H1 (cell line): ENCODE measurements around the gene RNF224. TPM values are rescaled to one million over a fixed set of nuclear protein-coding genes. Genes with fewer than 3 reads are reported as not detected.

Experiments used
- CTCF ChIA-PET: fragments of 300-600 bp; sonication (Branson Sonifier 250); formaldehyde crosslinking; loops from one replicate; lab custom pipeline; 2021; ENCODE audit not compliant: partially characterized antibody; lab: Charles Lee
- POLR2A ChIA-PET: fragments of 300-600 bp; sonication (Branson Sonifier 250); formaldehyde crosslinking; loops from one replicate; lab custom pipeline; 2021; ENCODE audit warnings: inconsistent platforms; ENCODE audit not compliant: partially characterized antibody; lab: Charles Lee
- DNase-seq, 2 experiments: peaks; one replicate each; pipeline versions ENCODE4 v3.0.0 to v3.0.0-alpha.2; 2010 to 2022; ENCODE audit warnings: low spot score in 2 of 2, low read depth in 1 of 2, mixed read lengths in 1 of 2
- FAIRE-seq: peaks from 2 replicates; lab custom pipeline; 2011; peaks lifted over from hg19 to GRCh38; lab: Jason Lieb, UNC
- H2AFZ ChIP-seq: 2 replicates; pipeline ENCODE4 v1.8.1; 2012; ENCODE audit warnings: low read length, inconsistent platforms
- H2AK5ac ChIP-seq: 2 replicates; pipeline ENCODE4 v1.6.1; 2013; ENCODE audit warnings: low read depth, low read length
- H2BK120ac ChIP-seq: replicated peaks from 2 replicates; pipeline ENCODE3; 2013; ENCODE audit warnings: low read depth, low read length, inconsistent platforms
- H2BK12ac ChIP-seq: 2 replicates; pipeline ENCODE4 v1.6.1; 2013; ENCODE audit warnings: low read depth, low read length
- H2BK15ac ChIP-seq: 2 replicates; pipeline ENCODE4 v1.6.1; 2013; ENCODE audit warnings: low read length
- H2BK20ac ChIP-seq: 2 replicates; pipeline ENCODE4 v1.6.1; 2013; ENCODE audit warnings: low read length
- H2BK5ac ChIP-seq: 2 replicates; pipeline ENCODE4 v1.6.1; 2013; ENCODE audit warnings: low read depth, low read length
- H3K14ac ChIP-seq: 2 replicates; pipeline ENCODE4 v1.6.1; 2013; ENCODE audit warnings: inconsistent platforms; ENCODE audit not compliant: insufficient read length
- H3K18ac ChIP-seq: 2 replicates; pipeline ENCODE4 v1.6.1; 2013; ENCODE audit warnings: low read length; ENCODE audit errors: extremely low read depth
- H3K23ac ChIP-seq: 2 replicates; pipeline ENCODE4 v1.6.1; 2013; ENCODE audit warnings: inconsistent platforms; ENCODE audit not compliant: insufficient read length
- H3K23me2 ChIP-seq: 2 replicates; pipeline ENCODE4 v1.6.1; 2013; ENCODE audit warnings: low read depth, low read length
- H3K27ac ChIP-seq: 2 replicates; pipeline ENCODE4 v1.6.1; 2011; ENCODE audit warnings: low read depth, low read length, inconsistent platforms
- H3K27me3 ChIP-seq, 4 experiments: replicated peaks in 1 of 4; 1 replicate in 1 of 4; 2 replicates in 3 of 4; pipeline versions ENCODE4 v1.6.1 to v1.8.1; 2011 to 2013; ENCODE audit warnings: low read length in 3 of 4, mild to moderate bottlenecking in 3 of 4, inconsistent platforms in 2 of 4, mixed read lengths in 2 of 4, moderate library complexity in 1 of 4; ENCODE audit not compliant: control insufficient read depth in 3 of 4, insufficient read depth in 3 of 4; ENCODE audit errors: extremely low read depth in 1 of 4
- H3K36me3 ChIP-seq, 4 experiments: 2 replicates each; pipeline versions ENCODE4 v1.6.1 to v1.8.1; 2011 to 2013; ENCODE audit warnings: mild to moderate bottlenecking in 4 of 4, low read length in 3 of 4, moderate library complexity in 2 of 4, control low read depth in 1 of 4, inconsistent platforms in 1 of 4; ENCODE audit not compliant: insufficient read depth in 4 of 4, control insufficient read depth in 2 of 4
- H3K4ac ChIP-seq: replicated peaks from 2 replicates; pipeline ENCODE3; 2013; ENCODE audit warnings: low read length, low read depth, mixed read lengths, inconsistent platforms; ENCODE audit not compliant: insufficient read length
- H3K4me1 ChIP-seq, 4 experiments: replicated peaks in 1 of 4; 1 replicate in 1 of 4; 2 replicates in 3 of 4; pipeline versions ENCODE4 v1.6.1 to v1.8.1; 2011 to 2013; ENCODE audit warnings: low read length in 3 of 4, inconsistent platforms in 2 of 4, mixed read lengths in 1 of 4; ENCODE audit not compliant: insufficient read depth in 4 of 4, control insufficient read depth in 3 of 4
- H3K4me2 ChIP-seq, 2 experiments: 2 replicates each; pipeline versions ENCODE4 v1.6.1 to v1.8.1; 2011 to 2013; ENCODE audit warnings: low read depth in 2 of 2, low read length in 2 of 2, control low read depth in 1 of 2, inconsistent platforms in 1 of 2, mild to moderate bottlenecking in 1 of 2; ENCODE audit not compliant: insufficient read depth in 1 of 2
- H3K4me3 ChIP-seq, 4 experiments: fragments of 200-600, 300-600 bp in 1 of 4; sonication (generic), shearing (Covaris generic), sonication (Bioruptor Twin) in 1 of 4; 2 replicates each; pipeline versions ENCODE4 v1.5.1 to v1.8.1; 2011 to 2016; ENCODE audit warnings: low read length in 4 of 4, low read depth in 3 of 4, control low read depth in 2 of 4, inconsistent platforms in 2 of 4, mild to moderate bottlenecking in 2 of 4, mixed read lengths in 1 of 4, moderate library complexity in 1 of 4; ENCODE audit not compliant: insufficient read depth in 2 of 4; ENCODE audit errors: extremely low read depth in 1 of 4
- H3K56ac ChIP-seq: replicated peaks from 2 replicates; pipeline ENCODE3; 2013; ENCODE audit warnings: low read depth, mild to moderate bottlenecking, mixed read lengths, low read length, inconsistent platforms; ENCODE audit not compliant: insufficient read length
- H3K79me1 ChIP-seq: 2 replicates; pipeline ENCODE4 v1.6.1; 2013; ENCODE audit warnings: low read depth, low read length, control low read depth
- H3K79me2 ChIP-seq, 2 experiments: 2 replicates each; pipeline versions ENCODE4 v1.6.1 to v1.8.1; 2012 to 2013; ENCODE audit warnings: low read length in 2 of 2, mild to moderate bottlenecking in 2 of 2, inconsistent platforms in 1 of 2; ENCODE audit not compliant: insufficient read depth in 2 of 2, control insufficient read depth in 1 of 2
- H3K9ac ChIP-seq, 4 experiments: replicated peaks in 1 of 4; 1 replicate in 1 of 4; 2 replicates in 3 of 4; pipeline versions ENCODE4 v1.6.1 to v1.8.1; 2011 to 2013; ENCODE audit warnings: low read depth in 3 of 4, low read length in 3 of 4, control low read depth in 2 of 4, mild to moderate bottlenecking in 2 of 4, moderate library complexity in 2 of 4, inconsistent platforms in 1 of 4; ENCODE audit errors: extremely low read depth in 1 of 4
- H3K9me3 ChIP-seq, 2 experiments: 2 replicates each; pipeline versions ENCODE4 v1.6.1 to v1.8.1; 2012 to 2013; ENCODE audit warnings: mild to moderate bottlenecking in 2 of 2, moderate library complexity in 2 of 2, control low read depth in 1 of 2, inconsistent platforms in 1 of 2, low read depth in 1 of 2, low read length in 1 of 2, mixed read lengths in 1 of 2; ENCODE audit not compliant: insufficient read depth in 2 of 2
- H4K20me1 ChIP-seq, 2 experiments: replicated peaks in 1 of 2; 2 replicates each; pipeline versions ENCODE3 to v1.8.1; 2011 to 2013; ENCODE audit warnings: inconsistent platforms in 2 of 2, low read length in 2 of 2, mild to moderate bottlenecking in 1 of 2; ENCODE audit not compliant: insufficient read depth in 2 of 2, control insufficient read depth in 1 of 2
- H4K5ac ChIP-seq: 2 replicates; pipeline ENCODE4 v1.6.1; 2013; ENCODE audit warnings: low read length, low read depth, mixed read lengths, inconsistent platforms; ENCODE audit not compliant: insufficient read length
- H4K8ac ChIP-seq: 2 replicates; pipeline ENCODE4 v1.8.0; 2013; ENCODE audit warnings: mild to moderate bottlenecking, moderate library complexity, low read length, inconsistent platforms; ENCODE audit not compliant: insufficient read depth; ENCODE audit errors: extremely low read depth
- H4K91ac ChIP-seq: replicated peaks from 2 replicates; pipeline ENCODE3; 2013; ENCODE audit warnings: low read length, mixed read lengths, inconsistent platforms; ENCODE audit not compliant: insufficient read length
- WGBS, 2 experiments: shearing (Covaris generic) in 1 of 2; methylation state at CpG; one replicate each; pipeline versions ENCODE4 v1.1.6 to v1.1.7; 2013 to 2015; ENCODE audit warnings: low lambda C conversion rate in 2 of 2, mixed read lengths in 2 of 2, inconsistent platforms in 1 of 2, low coverage in 1 of 2, missing lambda C conversion rate in 1 of 2; ENCODE audit not compliant: insufficient replicate concordance in 2 of 2, insufficient coverage in 1 of 2, insufficient read length in 1 of 2; ENCODE audit errors: extremely low coverage in 1 of 2, missing lambda C conversion rate in 1 of 2; 5-methylcytosine and 5-hydroxymethylcytosine counted together
- polyA plus RNA-seq, 7 experiments: library from polyadenylated mRNA; depleted of rRNA in 3 of 7; stranded (reverse) in 5 of 7; unstranded in 2 of 7; fragments of >200 nt in 5 of 7; fragments of 200-250 nt in 2 of 7; gene quantifications; 1 replicate in 5 of 7; 2 replicates in 1 of 7; 4 replicates in 1 of 7; pipeline versions ENCODE4 v1.2.1 to v1.2.3, GENCODE V29; 2011 to 2013; ENCODE audit warnings: missing spikeins in 2 of 7, mixed read lengths in 2 of 7
- total RNA-seq: library from RNA; stranded (reverse); fragmentation: NEBNext Ultra II Directional; extraction: Animal tissue kit (Norgen Biotek cat#: 25700); gene quantifications from 2 replicates; pipeline ENCODE4 v1.2.1, GENCODE V29; 2021

The RNF224 gene
- total and polyA plus RNA-seq, 2 of the 8 experiments (the other 6 are each of a cell fraction or from before 2014, with no cell fraction given), result 0.24 TPM; not detected in 1

- H3K36me3 ChIP-seq, result peaks cover 6 to 18% (median 15%) of the 10 kb centered on the region in 4 experiments; a peak in 7 of 8 replicates
- H3K4me3 ChIP-seq, result no peak overlapping the region
- no peak overlapping the region for H3K56ac ChIP-seq
- H3K9ac ChIP-seq, result no peak overlapping the region; a peak in 1 of 7 replicates
- no peak overlapping the region for H2BK5ac ChIP-seq
- H3K27me3 ChIP-seq, result no peaks in the 10 kb centered on the region; a peak in 1 of 7 replicates
- H4K5ac ChIP-seq, result no peak overlapping the region
- H3K23me2 ChIP-seq, result peaks cover 5% of the 10 kb centered on the region; the same call in 1 of the 2 replicates
- 80% methylated on average over 15 of the region's 15 CpGs; no CpG with 5 or more reads in 1 of the 2 experiments for WGBS, 2 experiments
- H3K23ac ChIP-seq, result no peak overlapping the region
- H3K4ac ChIP-seq, result no peak overlapping the region
- H2AFZ ChIP-seq, result no peak overlapping the region
- peaks cover 0 to 20% (median 11%) of the 10 kb centered on the region in 4 experiments; a peak in 5 of 7 replicates for H3K4me1 ChIP-seq
- H2BK12ac ChIP-seq, result no peak overlapping the region
- H4K20me1 ChIP-seq, result peaks cover 17 to 18% of the 10 kb centered on the region in 2 experiments
- no peak overlapping the region for H2BK15ac ChIP-seq
- no peak overlapping the region for H2AK5ac ChIP-seq
- no peak overlapping the region for H4K8ac ChIP-seq
- POLR2A ChIA-PET, result interaction anchor here (0.8 to 69.9 kb wide), 8 partner anchors 9 to 383 kb away, joined by 3 to 1462 read pairs (median 5); partner anchors contain the start of genes CYSRT1, NDOR1, NELFB and NPDC1
- no peak overlapping the region for H3K27ac ChIP-seq
- H3K79me1 ChIP-seq, result peaks cover 5% of the 10 kb centered on the region
- H3K18ac ChIP-seq, result no peak overlapping the region
- peak in 1 of 2 experiments; percentile 50 for DNase-seq
- H3K4me2 ChIP-seq, result peak overlapping the region; percentile 14 to 15; a peak in 1 of 4 replicates
- no peak overlapping the region for H4K91ac ChIP-seq
- H3K79me2 ChIP-seq, result peaks cover 0 to 17% of the 10 kb centered on the region in 2 experiments; a peak in 2 of 4 replicates
- no peak overlapping the region for H2BK120ac ChIP-seq
- H3K9me3 ChIP-seq, result no peaks in the 10 kb centered on the region
- no peak for FAIRE-seq
- no peak overlapping the region for H2BK20ac ChIP-seq
- CTCF ChIA-PET, result interaction anchor here (0.8 to 9.1 kb wide), 12 partner anchors 9 to 40 kb away, joined by 3 to 113 read pairs (median 4); partner anchors contain the start of genes CYSRT1, NELFB, RNF208 and RNF224
- H3K14ac ChIP-seq, result no peak overlapping the region
Measured at GRCh38 chr9:137243626-137244485, 16.6 kb downstream of the RNF224 start.
